Measurements from ENCODE around the gene PPP1R3F.

The PPP1R3F gene

DNA sequence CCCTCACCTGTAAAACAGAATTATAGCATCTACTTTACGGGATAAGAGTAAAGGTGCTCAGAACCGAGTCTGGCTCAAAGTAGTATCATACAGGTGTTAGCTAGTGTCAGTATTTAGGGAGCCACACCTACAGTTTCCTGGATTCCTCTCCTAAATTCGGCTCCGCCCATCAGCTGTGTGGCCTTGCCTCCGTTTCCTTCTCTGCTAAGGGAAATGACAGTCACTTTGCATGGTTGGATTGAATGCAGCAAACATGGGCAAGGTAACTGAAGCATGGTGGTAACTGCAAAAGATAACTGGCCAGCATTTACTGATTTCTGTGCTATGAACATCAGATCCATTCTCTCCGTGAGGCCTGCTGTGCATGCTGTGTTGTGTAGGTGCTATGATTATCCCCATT is 2.8 kb downstream of the PPP1R3F start:
- no peaks in the 10 kb centered on the region for H3K27me3 ChIP-seq (ENCODE audit: insufficient read depth, low read length)
- no peaks in the 10 kb centered on the region for H3K9me2 ChIP-seq (ENCODE audit: low read depth, low read length)
- peaks cover 38% of the 10 kb centered on the region for H3K4me1 ChIP-seq (ENCODE audit: insufficient read depth, low read length, severe bottlenecking)
- TF ChIP-seq, protein P1, sequence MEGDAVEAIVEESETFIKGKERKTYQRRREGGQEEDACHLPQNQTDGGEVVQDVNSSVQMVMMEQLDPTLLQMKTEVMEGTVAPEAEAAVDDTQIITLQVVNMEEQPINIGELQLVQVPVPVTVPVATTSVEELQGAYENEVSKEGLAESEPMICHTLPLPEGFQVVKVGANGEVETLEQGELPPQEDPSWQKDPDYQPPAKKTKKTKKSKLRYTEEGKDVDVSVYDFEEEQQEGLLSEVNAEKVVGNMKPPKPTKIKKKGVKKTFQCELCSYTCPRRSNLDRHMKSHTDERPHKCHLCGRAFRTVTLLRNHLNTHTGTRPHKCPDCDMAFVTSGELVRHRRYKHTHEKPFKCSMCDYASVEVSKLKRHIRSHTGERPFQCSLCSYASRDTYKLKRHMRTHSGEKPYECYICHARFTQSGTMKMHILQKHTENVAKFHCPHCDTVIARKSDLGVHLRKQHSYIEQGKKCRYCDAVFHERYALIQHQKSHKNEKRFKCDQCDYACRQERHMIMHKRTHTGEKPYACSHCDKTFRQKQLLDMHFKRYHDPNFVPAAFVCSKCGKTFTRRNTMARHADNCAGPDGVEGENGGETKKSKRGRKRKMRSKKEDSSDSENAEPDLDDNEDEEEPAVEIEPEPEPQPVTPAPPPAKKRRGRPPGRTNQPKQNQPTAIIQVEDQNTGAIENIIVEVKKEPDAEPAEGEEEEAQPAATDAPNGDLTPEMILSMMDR (IDR thresholded peaks at IDR 0.05; ENCODE audit: low read length), result no peak
- no peak for TF ChIP-seq EZH2 (IDR thresholded peaks at IDR 0.05; ENCODE audit: borderline replicate concordance, low read length)
- no peak overlapping the region for H3K27ac ChIP-seq (ENCODE audit: low read depth, low read length, poor library complexity, severe bottlenecking)
- no peaks in the 10 kb centered on the region; the same call in 1 of the 2 replicates for H3K36me3 ChIP-seq (ENCODE audit: insufficient read depth, low read length)
- peak overlapping the region; percentile 70 for H3K4me3 ChIP-seq (ENCODE audit: low read depth, low read length, poor library complexity, severe bottlenecking)
- H3K79me2 ChIP-seq (ENCODE audit: insufficient read depth, low read length), result peaks cover 12% of the 10 kb centered on the region
- no peak overlapping the region; the same call in 1 of the 2 replicates for H3K9ac ChIP-seq (ENCODE audit: low read length)
- H2AFZ ChIP-seq (ENCODE audit: low read length), result no peak overlapping the region
- H3K9me3 ChIP-seq (ENCODE audit: low read length), result no peaks in the 10 kb centered on the region
- H4K20me1 ChIP-seq (ENCODE audit: insufficient read depth, low read length), result no peaks in the 10 kb centered on the region
- H3F3A ChIP-seq (ENCODE audit: insufficient read depth, low read length), result no peaks in the 10 kb centered on the region
- peak overlapping the region; percentile 78 for H3K4me2 ChIP-seq (ENCODE audit: low read length)

DNA sequence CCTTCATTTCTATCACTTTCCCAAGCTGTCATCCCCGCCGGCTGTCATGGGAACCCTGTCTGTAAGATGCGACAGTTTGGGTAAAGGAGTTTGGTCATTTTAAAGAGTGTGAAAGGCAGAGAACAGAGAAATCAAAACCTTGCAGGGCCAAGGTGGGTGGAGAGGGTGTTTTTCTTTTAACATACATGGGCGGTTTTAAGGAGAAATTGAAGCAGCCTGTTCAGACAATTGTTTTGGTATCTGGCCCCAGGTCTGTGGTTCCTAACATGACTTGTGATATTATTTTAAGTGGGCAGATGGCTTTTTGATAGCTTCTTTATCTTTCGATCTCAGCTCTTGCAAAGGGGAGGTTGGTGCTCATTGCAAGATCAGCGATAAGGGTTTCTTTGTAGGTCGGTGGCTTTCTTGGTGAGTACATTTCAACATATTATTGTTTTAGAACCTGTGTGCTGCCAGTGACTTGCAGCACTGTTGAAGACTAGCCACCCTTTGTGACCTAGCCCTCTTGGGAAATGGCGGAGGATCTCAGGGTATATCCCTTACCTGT is 3.7 kb downstream of the PPP1R3F start:
- H3K4me3 ChIP-seq (ENCODE audit: low read depth, low read length, poor library complexity, severe bottlenecking), result no peak overlapping the region
- no peaks in the 10 kb centered on the region for H3K9me3 ChIP-seq (ENCODE audit: low read length)
- no peak overlapping the region for H3K9ac ChIP-seq (ENCODE audit: low read length)
- H3K36me3 ChIP-seq (ENCODE audit: insufficient read depth, low read length), result no peaks in the 10 kb centered on the region; the same call in 1 of the 2 replicates
- no peak overlapping the region for H3K27ac ChIP-seq (ENCODE audit: low read depth, low read length, poor library complexity, severe bottlenecking)
- H3K4me2 ChIP-seq (ENCODE audit: low read length), result no peak overlapping the region
- H3K4me1 ChIP-seq (ENCODE audit: insufficient read depth, low read length, severe bottlenecking), result peaks cover 35% of the 10 kb centered on the region
- peaks cover 12% of the 10 kb centered on the region for H3K79me2 ChIP-seq (ENCODE audit: insufficient read depth, low read length)
- H4K20me1 ChIP-seq (ENCODE audit: insufficient read depth, low read length), result no peaks in the 10 kb centered on the region
- no peaks in the 10 kb centered on the region for H3K9me2 ChIP-seq (ENCODE audit: low read depth, low read length)
- no peak for TF ChIP-seq EZH2 (IDR thresholded peaks at IDR 0.05; ENCODE audit: borderline replicate concordance, low read length)
- TF ChIP-seq, protein P1 (IDR thresholded peaks at IDR 0.05; ENCODE audit: low read length), result no peak
- no peaks in the 10 kb centered on the region for H3F3A ChIP-seq (ENCODE audit: insufficient read depth, low read length)
- no peaks in the 10 kb centered on the region for H3K27me3 ChIP-seq (ENCODE audit: insufficient read depth, low read length)
- H2AFZ ChIP-seq (ENCODE audit: low read length), result no peak overlapping the region

DNA sequence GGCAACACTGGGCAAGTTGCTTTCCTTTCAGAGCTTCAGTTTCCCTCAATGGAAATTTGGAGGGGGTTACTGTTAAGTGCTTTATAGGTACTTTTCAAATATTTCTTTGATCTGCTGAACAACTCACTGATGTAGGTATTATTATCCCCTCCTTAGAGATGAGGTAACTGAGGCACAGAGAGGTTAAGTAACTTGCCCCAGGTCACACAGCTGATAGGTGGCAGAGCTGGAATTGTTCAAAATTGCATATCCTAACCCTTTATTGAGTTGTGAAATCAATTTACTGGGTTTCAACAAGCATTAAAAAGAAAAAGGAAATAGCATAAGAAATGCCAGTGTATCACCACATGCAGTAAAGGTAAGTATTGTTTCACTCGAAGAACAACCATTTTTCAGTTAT is 6.6 kb downstream of the PPP1R3F start:
- H3K36me3 ChIP-seq (ENCODE audit: insufficient read depth, low read length), result no peaks in the 10 kb centered on the region; the same call in 1 of the 2 replicates
- no peaks in the 10 kb centered on the region for H3K9me3 ChIP-seq (ENCODE audit: low read length)
- no peaks in the 10 kb centered on the region for H3F3A ChIP-seq (ENCODE audit: insufficient read depth, low read length)
- no peaks in the 10 kb centered on the region for H3K9me2 ChIP-seq (ENCODE audit: low read depth, low read length)
- TF ChIP-seq, protein P1 (IDR thresholded peaks at IDR 0.05; ENCODE audit: low read length), result no peak
- no peak for TF ChIP-seq EZH2 (IDR thresholded peaks at IDR 0.05; ENCODE audit: borderline replicate concordance, low read length)
- no peak overlapping the region for H2AFZ ChIP-seq (ENCODE audit: low read length)
- no peak overlapping the region for H3K4me3 ChIP-seq (ENCODE audit: low read depth, low read length, poor library complexity, severe bottlenecking)
- peaks cover 7% of the 10 kb centered on the region for H3K79me2 ChIP-seq (ENCODE audit: insufficient read depth, low read length)
- no peaks in the 10 kb centered on the region for H4K20me1 ChIP-seq (ENCODE audit: insufficient read depth, low read length)
- no peak overlapping the region for H3K4me2 ChIP-seq (ENCODE audit: low read length)
- H3K27ac ChIP-seq (ENCODE audit: low read depth, low read length, poor library complexity, severe bottlenecking), result no peak overlapping the region
- no peaks in the 10 kb centered on the region for H3K27me3 ChIP-seq (ENCODE audit: insufficient read depth, low read length)
- no peak overlapping the region for H3K9ac ChIP-seq (ENCODE audit: low read length)
- H3K4me1 ChIP-seq (ENCODE audit: insufficient read depth, low read length, severe bottlenecking), result peaks cover 19% of the 10 kb centered on the region
